Mucosa of descending colon (tissue), 3 donors: ENCODE results near the gene ATXN7. TPM values are rescaled to one million over a fixed set of nuclear protein-coding genes. Genes with fewer than 3 reads are reported as not detected.
A peak's percentile ranks its signal among the peaks of the same experiment; 100 is the strongest.

ENCODE experiments used
- ATAC-seq: fragments of 200-7000 bp; cut with Tn5 transposase; one replicate; pipeline ENCODE4 v1.9.1; 2020; ENCODE audit warnings: mild to moderate bottlenecking, moderate library complexity
- DNase-seq, 3 donors: peaks; one replicate each; pipeline ENCODE4 v3.0.0-alpha.2; 2020
- H3K36me3 ChIP-seq: fragments of 200-600 bp; one replicate; pipeline ENCODE4 v1.8.0; 2021; ENCODE audit warnings: low read depth, mild to moderate bottlenecking
- H3K4me1 ChIP-seq: fragments of 200-600 bp; one replicate; pipeline ENCODE4 v1.8.0; 2021; ENCODE audit warnings: low read depth, mild to moderate bottlenecking
- H3K4me3 ChIP-seq: fragments of 200-600 bp; one replicate; pipeline ENCODE4 v1.8.0; 2021; ENCODE audit warnings: mild to moderate bottlenecking
- H3K9me3 ChIP-seq: fragments of 200-600 bp; one replicate; pipeline ENCODE4 v1.8.0; 2021; ENCODE audit warnings: mild to moderate bottlenecking
- CTCF ChIP-seq: fragments of 200-600 bp; IDR thresholded peaks from one replicate; pipeline ENCODE4 v1.8.0; 2022; ENCODE audit warnings: antibody characterized with exemption, mild to moderate bottlenecking
- intact Hi-C, 2 donors: fragments of 100-400 bp; cut with DNase I in 1 of 2; cut with micrococcal nuclease in 1 of 2; formaldehyde crosslinking; loops; one replicate each; pipeline versions ENCODE4 v1.11.0 to v1.11.1; 2022; cut with DNase I, micrococcal nuclease
- long read RNA-seq, 2 donors: library from polyadenylated mRNA; unstranded; transcript quantifications; one replicate each; pipeline ENCODE4 v2.0.0, GENCODE V29; 2019 to 2021
- total RNA-seq, 3 donors: library from RNA; stranded (reverse); fragmentation: NEBNext Ultra II Directional in 2 of 3; extraction: Animal tissue kit (Norgen Biotek cat#: 25700) in 2 of 3; gene quantifications; one replicate each; pipeline versions ENCODE4 v1.2.1 to v1.2.4, GENCODE V29; 2021 to 2023
- donor health status: DM: no; HTN: no; CAD: no; lungs with moderate emphysema.
- donor health status: DM: no; HTN: no; CAD: no.
- donor health status: DM: no; HTN: yes; CAD: no.

ATXN7 gene
- total RNA-seq, result 10 to 100 TPM; 41.2 to 57.4 (median 41.5) TPM
- long read RNA-seq, donor 1, partial matches to known transcripts, result 4 of 7 reads
- long read RNA-seq, donor 1, other reads (novel, unspliced or antisense), result 2 of 7 reads
- long read RNA-seq, donor 2, partial matches to known transcripts, result 0 of 1 reads
- long read RNA-seq, donor 2, other reads (novel, unspliced or antisense), result 0 of 1 reads

GRCh38 chr3:63863150-63864007 is at the start of gene ATXN7, which contains the start of gene THOC7:
ATXN7 (plus strand) TSS chr3:63863867; CDS start chr3:63912599, 48,732 bp downstream.
THOC7 (minus strand) TSS chr3:63863805; CDS start chr3:63863790, 15 bp downstream.
- peak; percentile 88 for ATAC-seq
- DNase-seq, result peak; percentile 78 to 85 (median 85)
- H3K36me3 ChIP-seq, result no peaks in the 10 kb centered on the region
- H3K4me1 ChIP-seq, result peaks cover 5% of the 10 kb centered on the region
- intact Hi-C loops, result no loop called here
- peak within 1 kb of the TSS; percentile 91 for H3K4me3 ChIP-seq
- no peaks in the 10 kb centered on the region for H3K9me3 ChIP-seq
- TF ChIP-seq CTCF, result no peak

- no peak for DNase-seq
- H3K36me3 ChIP-seq, result no peaks in the 10 kb centered on the region
- TF ChIP-seq CTCF, result no peak
- peaks cover 6% of the 10 kb centered on the region for H3K4me1 ChIP-seq
- H3K9me3 ChIP-seq, result no peaks in the 10 kb centered on the region
- ATAC-seq, result no peak
- H3K4me3 ChIP-seq, result no peak overlapping the region
- intact Hi-C loops, result no loop called here
Observed at GRCh38 chr3:63814237-63814636, 49.4 kb upstream of the ATXN7 start.

GRCh38 chr3:63817225-63817624 is 46.4 kb upstream of the ATXN7 start:
- intact Hi-C loops, result loop anchor here in 1 of 2 donors (5.0 kb wide), 1 partner anchor 465 kb away; no protein-coding TSS in a partner anchor
- H3K9me3 ChIP-seq, result no peaks in the 10 kb centered on the region
- no peaks in the 10 kb centered on the region for H3K36me3 ChIP-seq
- DNase-seq (peak in 1 of 3 donors; percentile 3), ATAC-seq (peak; percentile 84)
- H3K4me1 ChIP-seq, result peaks cover 6% of the 10 kb centered on the region
- TF ChIP-seq CTCF, result no peak
- no peak overlapping the region for H3K4me3 ChIP-seq

- H3K36me3 ChIP-seq, result no peaks in the 10 kb centered on the region
- H3K4me1 ChIP-seq, result peaks cover 6% of the 10 kb centered on the region
- peak; percentile 81 for ATAC-seq
- TF ChIP-seq CTCF, result peak; percentile 47
- DNase-seq, result peak in 2 of 3 donors; percentile 38 to 86
- intact Hi-C loops, result loop anchor here in 1 of 2 donors (5.0 kb wide), 1 partner anchor 466 kb away; no protein-coding TSS in a partner anchor
- H3K9me3 ChIP-seq, result no peaks in the 10 kb centered on the region
- H3K4me3 ChIP-seq, result no peak overlapping the region
Observed at GRCh38 chr3:63818282-63819150, 45.2 kb upstream of the ATXN7 start.

- intact Hi-C loops, result loop anchor here in 1 of 2 donors (5.0 kb wide), 1 partner anchor 467 kb away; no protein-coding TSS in a partner anchor
- TF ChIP-seq CTCF, result no peak
- peaks cover 6% of the 10 kb centered on the region for H3K4me1 ChIP-seq
- H3K4me3 ChIP-seq, result no peak within 1 kb of the TSS
- no peaks in the 10 kb centered on the region for H3K9me3 ChIP-seq
- ATAC-seq (no peak), DNase-seq (no peak)
- H3K36me3 ChIP-seq, result no peaks in the 10 kb centered on the region
Observed at GRCh38 chr3:63819151-63819398, 44.6 kb upstream of the ATXN7 start, which contains the start of gene C3orf49. C3orf49 (plus strand) TSS chr3:63819299; CDS start chr3:63819472, 173 bp downstream.
